Stimulated activated CD4-positive, alpha-beta T cell treated with anti-CD3 and anti-CD28 coated beads, Interleukin-2, amount 100 ng/mL, for 24 hours (primary cell): ENCODE results near the gene SNX25.
"Not testable (repeated sequence)": the region's sequence is repeated elsewhere in the genome, so short reads cannot be mapped to it uniquely, and the experiment has no call there.

Experiments used
- DNase-seq, 2 donors: peaks; one replicate each; pipeline ENCODE4 v3.0.0-alpha.2; 2020

The SNX25 gene

GRCh38 chr4:185205073-185205472, 4.3 kb upstream of the SNX25 start:
- not testable (repeated sequence) for DNase-seq

GRCh38 chr4:185205697-185206342, 3.6 kb upstream of the SNX25 start:
- no peak for DNase-seq

- DNase-seq: no peak
These were observed 1.9 kb upstream of the SNX25 start for GRCh38 chr4:185207466-185207865.

GRCh38 chr4:185209852-185210101, 379 bp downstream of the SNX25 start:
- not testable (repeated sequence) for DNase-seq

- DNase-seq: peak; percentile 48 to 55
These were observed 944 bp downstream of the SNX25 start for GRCh38 chr4:185210102-185210981.

GRCh38 chr4:185211035-185211434, 1.6 kb downstream of the SNX25 start:
- DNase-seq: no peak

GRCh38 chr4:185211641-185212040, 2.2 kb downstream of the SNX25 start:
- no peak for DNase-seq

- DNase-seq: no peak
These were observed 3.2 kb downstream of the SNX25 start for GRCh38 chr4:185212581-185212980.

GRCh38 chr4:185213877-185214276, 4.5 kb downstream of the SNX25 start:
- DNase-seq: no peak

- DNase-seq: no peak
These were observed 5.9 kb downstream of the SNX25 start for GRCh38 chr4:185215261-185215660.

- DNase-seq: no peak
These were observed 8.1 kb downstream of the SNX25 start for GRCh38 chr4:185217408-185217975.

GRCh38 chr4:185218312-185218711, 8.9 kb downstream of the SNX25 start:
- no peak for DNase-seq

- no peak for DNase-seq
These were observed 10.3 kb downstream of the SNX25 start for GRCh38 chr4:185219551-185220344.

- DNase-seq: no peak
These were observed 12.1 kb downstream of the SNX25 start for GRCh38 chr4:185221491-185221890.

- no peak for DNase-seq
These were observed 12.5 kb downstream of the SNX25 start for GRCh38 chr4:185221912-185222311.

- no peak for DNase-seq
These were observed 13.2 kb downstream of the SNX25 start for GRCh38 chr4:185222598-185222997.

GRCh38 chr4:185224597-185224996, 15.2 kb downstream of the SNX25 start:
- no peak for DNase-seq

- DNase-seq: no peak
These were observed 16.5 kb downstream of the SNX25 start for GRCh38 chr4:185225940-185226339.

GRCh38 chr4:185227131-185227551, 17.7 kb downstream of the SNX25 start:
- no peak for DNase-seq

- no peak for DNase-seq
These were observed 18.4 kb downstream of the SNX25 start for GRCh38 chr4:185227713-185228278.

- no peak for DNase-seq
These were observed 19.8 kb downstream of the SNX25 start for GRCh38 chr4:185229021-185229818.

- no peak for DNase-seq
These were observed 23.0 kb downstream of the SNX25 start for GRCh38 chr4:185232370-185232769.
